Hippocampal formation (tissue), 2 donors: Measurements from ENCODE around the gene SMIM27.
A peak's percentile ranks its signal among the peaks of the same experiment; 100 is the strongest.
"Not testable (repeated sequence)": the region's sequence is repeated elsewhere in the genome, so short reads cannot be mapped to it uniquely, and the experiment has no call there.

Experiments used
- DNase-seq, 2 donors: peaks; one replicate each; lab custom pipeline; 2025; lab: John Stamatoyannopoulos, UW

SMIM27 gene

GRCh38 chr9:32552172-32552872 is at the start of gene SMIM27, which contains the start of gene TOPORS:
TSS of gene SMIM27 (plus strand) at chr9:32552327. CDS start at chr9:32552435, 108 bp downstream.
TSS of gene TOPORS (minus strand) at chr9:32552586. CDS start at chr9:32552436, 150 bp downstream.
- DNase-seq, result peak; percentile 85 to 96

- no peak for DNase-seq
Observed at GRCh38 chr9:32502464-32502863, 49.7 kb upstream of the SMIM27 start.

- DNase-seq, result no peak
Observed at GRCh38 chr9:32503008-32503407, 49.1 kb upstream of the SMIM27 start.

- DNase-seq, result no peak
Observed at GRCh38 chr9:32508728-32509127, 43.4 kb upstream of the SMIM27 start.

GRCh38 chr9:32516241-32516640 is 35.9 kb upstream of the SMIM27 start:
- DNase-seq, result no peak

- no peak for DNase-seq
Observed at GRCh38 chr9:32518276-32518675, 33.9 kb upstream of the SMIM27 start.

GRCh38 chr9:32523910-32524309 is 28.2 kb upstream of the SMIM27 start:
- no peak for DNase-seq

GRCh38 chr9:32524558-32524891 is 27.6 kb upstream of the SMIM27 start:
- not testable (repeated sequence) for DNase-seq

- no peak for DNase-seq
Observed at GRCh38 chr9:32524892-32525708, 27.0 kb upstream of the SMIM27 start.

GRCh38 chr9:32525709-32526030 is 26.5 kb upstream of the SMIM27 start:
- DNase-seq, result no peak

- DNase-seq, result peak; percentile 80 to 81
Observed at GRCh38 chr9:32526041-32526706, 26.0 kb upstream of the SMIM27 start, which contains the start of gene RIGI. TSS of gene RIGI (minus strand) at chr9:32526196. CDS start at chr9:32526166, 30 bp downstream.

- DNase-seq, result no peak
Observed at GRCh38 chr9:32526707-32527048, 25.4 kb upstream of the SMIM27 start.

GRCh38 chr9:32533336-32533735 is 18.8 kb upstream of the SMIM27 start:
- no peak for DNase-seq

- no peak for DNase-seq
Observed at GRCh38 chr9:32533816-32534215, 18.3 kb upstream of the SMIM27 start.

GRCh38 chr9:32543047-32543446 is 9.1 kb upstream of the SMIM27 start:
- no peak for DNase-seq

- no peak for DNase-seq
Observed at GRCh38 chr9:32545884-32546283, 6.2 kb upstream of the SMIM27 start.

- not testable (repeated sequence) for DNase-seq
Observed at GRCh38 chr9:32548213-32548612, 3.9 kb upstream of the SMIM27 start.

GRCh38 chr9:32550150-32550561 is 2.0 kb upstream of the SMIM27 start:
- DNase-seq, result peak in 1 of 2 donors; percentile 42

- DNase-seq, result peak; percentile 87 to 88
Observed at GRCh38 chr9:32550562-32551275, 1.4 kb upstream of the SMIM27 start.

- DNase-seq, result peak; percentile 61 to 67
Observed at GRCh38 chr9:32551276-32552051, 663 bp upstream of the SMIM27 start.

- DNase-seq, result no peak
Observed at GRCh38 chr9:32554107-32554506, 2.0 kb downstream of the SMIM27 start.
